Amniotic epithelial cell (primary cell): Measurements from ENCODE around the gene GPC5.
A peak's percentile ranks its signal among the peaks of the same experiment; 100 is the strongest.

ENCODE experiments used
- DNase-seq: peaks from one replicate; pipeline ENCODE4 v3.0.0-alpha.2; 2010; ENCODE audit warnings: low read depth

GPC5 gene

GRCh38 chr13:92172191-92172590 is 773.8 kb downstream of the GPC5 start:
- no peak for DNase-seq

- DNase-seq, result no peak
Measured at GRCh38 chr13:92173254-92173653, 774.8 kb downstream of the GPC5 start.

- peak; percentile 92 for DNase-seq
Measured at GRCh38 chr13:92175330-92175729, 776.9 kb downstream of the GPC5 start.

GRCh38 chr13:92177966-92178365 is 779.5 kb downstream of the GPC5 start:
- DNase-seq, result no peak

GRCh38 chr13:92179223-92179622 is 780.8 kb downstream of the GPC5 start:
- DNase-seq, result no peak

GRCh38 chr13:92187378-92187989 is 789.1 kb downstream of the GPC5 start:
- peak; percentile 44 for DNase-seq

- DNase-seq, result no peak
Measured at GRCh38 chr13:92188574-92188973, 790.2 kb downstream of the GPC5 start.

GRCh38 chr13:92196591-92197256 is 798.3 kb downstream of the GPC5 start:
- DNase-seq, result peak; percentile 49

GRCh38 chr13:92197669-92198068 is 799.2 kb downstream of the GPC5 start:
- DNase-seq, result peak; percentile 95

- DNase-seq, result no peak
Measured at GRCh38 chr13:92218615-92219014, 820.2 kb downstream of the GPC5 start.

- DNase-seq, result no peak
Measured at GRCh38 chr13:92221916-92222315, 823.5 kb downstream of the GPC5 start.

GRCh38 chr13:92224052-92224821 is 825.8 kb downstream of the GPC5 start:
- peak; percentile 100 for DNase-seq

GRCh38 chr13:92224825-92225224 is 826.4 kb downstream of the GPC5 start:
- peak; percentile 93 for DNase-seq

- DNase-seq, result peak; percentile 17
Measured at GRCh38 chr13:92225861-92226260, 827.4 kb downstream of the GPC5 start.

GRCh38 chr13:92232871-92233270 is 834.5 kb downstream of the GPC5 start:
- DNase-seq, result no peak

GRCh38 chr13:92251671-92252210 is 853.3 kb downstream of the GPC5 start:
- DNase-seq, result peak; percentile 72

GRCh38 chr13:92255526-92255925 is 857.1 kb downstream of the GPC5 start:
- DNase-seq, result peak; percentile 62

GRCh38 chr13:92256211-92256610 is 857.8 kb downstream of the GPC5 start:
- no peak for DNase-seq

- DNase-seq, result no peak
Measured at GRCh38 chr13:92259046-92259445, 860.6 kb downstream of the GPC5 start.

GRCh38 chr13:92259523-92259922 is 861.1 kb downstream of the GPC5 start:
- no peak for DNase-seq

- peak; percentile 44 for DNase-seq
Measured at GRCh38 chr13:92260363-92260762, 861.9 kb downstream of the GPC5 start.

GRCh38 chr13:92262100-92262788 is 863.8 kb downstream of the GPC5 start:
- DNase-seq, result no peak
